GM19099 (cell line): Measurements from ENCODE around the gene CTRB2.

Source experiments
- POLR2A ChIP-seq: IDR thresholded peaks from 3 replicates; pipeline ENCODE4 v1.6.1; 2011; ENCODE audit warnings: low read depth; ENCODE audit not compliant: insufficient read length; ENCODE audit errors: extremely low read depth

CTRB2 gene

GRCh38 chr16:75246504-75247205 lies 39.7 kb upstream of the CTRB2 start:
- TF ChIP-seq POLR2A: no peak

- no peak for TF ChIP-seq POLR2A
Measured at GRCh38 chr16:75244844-75245758, 38.1 kb upstream of the CTRB2 start.

DNA sequence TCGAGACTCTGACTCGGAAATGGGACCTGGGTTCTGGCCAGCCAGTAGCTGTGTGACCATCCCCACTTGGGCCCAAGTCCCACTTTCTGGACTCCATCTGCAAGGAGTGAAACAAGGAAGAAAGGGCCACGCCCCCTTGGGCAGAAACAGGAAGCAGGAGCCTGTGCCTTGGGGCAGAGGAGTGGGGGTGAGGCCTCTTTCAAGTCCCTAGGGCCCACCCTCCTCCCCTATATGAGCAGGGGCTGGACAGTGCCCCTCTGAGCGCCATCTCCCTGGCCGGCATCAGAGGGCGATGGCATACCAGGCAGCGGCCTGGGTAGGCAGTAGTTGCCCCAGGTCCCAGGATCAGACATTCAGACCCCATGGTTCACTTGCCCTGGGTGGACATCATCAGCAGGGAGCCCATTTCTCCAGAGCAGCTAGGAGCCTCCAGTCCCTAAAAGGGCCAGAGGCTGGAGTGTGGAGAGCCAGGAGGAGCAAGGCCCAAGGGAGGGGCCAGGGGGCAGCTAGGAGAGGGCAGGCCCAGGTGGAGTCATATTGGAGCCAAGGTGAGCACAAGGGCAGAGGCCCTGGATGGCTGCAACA lies 37.4 kb upstream of the CTRB2 start:
- TF ChIP-seq POLR2A: no peak

- TF ChIP-seq POLR2A: no peak
Measured at GRCh38 chr16:75243667-75244224, 36.8 kb upstream of the CTRB2 start.

GRCh38 chr16:75241955-75242354 lies 35.0 kb upstream of the CTRB2 start:
- TF ChIP-seq POLR2A: no peak

DNA sequence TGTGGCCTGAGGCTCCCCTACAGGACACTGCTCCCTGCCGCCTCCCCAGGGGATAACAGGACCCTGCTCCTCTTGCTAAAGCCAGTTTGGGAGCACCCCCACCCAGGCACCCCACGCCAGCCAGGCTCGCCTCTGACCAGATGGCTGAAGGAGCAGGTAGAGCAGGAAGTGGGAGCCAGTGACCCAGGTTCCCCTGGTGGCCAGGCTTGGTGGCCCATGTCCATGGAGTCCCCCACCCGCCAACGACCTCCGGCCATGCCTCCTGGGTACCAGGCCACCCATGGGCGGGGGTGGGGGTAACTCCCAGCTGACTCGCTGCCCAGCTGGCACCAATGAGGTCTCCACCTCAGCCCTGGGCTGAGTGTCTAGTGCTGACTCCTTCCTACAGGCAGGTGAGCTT lies 34.5 kb upstream of the CTRB2 start:
- no peak for TF ChIP-seq POLR2A

- TF ChIP-seq POLR2A: no peak
Measured at GRCh38 chr16:75239542-75240122, 32.7 kb upstream of the CTRB2 start.

DNA sequence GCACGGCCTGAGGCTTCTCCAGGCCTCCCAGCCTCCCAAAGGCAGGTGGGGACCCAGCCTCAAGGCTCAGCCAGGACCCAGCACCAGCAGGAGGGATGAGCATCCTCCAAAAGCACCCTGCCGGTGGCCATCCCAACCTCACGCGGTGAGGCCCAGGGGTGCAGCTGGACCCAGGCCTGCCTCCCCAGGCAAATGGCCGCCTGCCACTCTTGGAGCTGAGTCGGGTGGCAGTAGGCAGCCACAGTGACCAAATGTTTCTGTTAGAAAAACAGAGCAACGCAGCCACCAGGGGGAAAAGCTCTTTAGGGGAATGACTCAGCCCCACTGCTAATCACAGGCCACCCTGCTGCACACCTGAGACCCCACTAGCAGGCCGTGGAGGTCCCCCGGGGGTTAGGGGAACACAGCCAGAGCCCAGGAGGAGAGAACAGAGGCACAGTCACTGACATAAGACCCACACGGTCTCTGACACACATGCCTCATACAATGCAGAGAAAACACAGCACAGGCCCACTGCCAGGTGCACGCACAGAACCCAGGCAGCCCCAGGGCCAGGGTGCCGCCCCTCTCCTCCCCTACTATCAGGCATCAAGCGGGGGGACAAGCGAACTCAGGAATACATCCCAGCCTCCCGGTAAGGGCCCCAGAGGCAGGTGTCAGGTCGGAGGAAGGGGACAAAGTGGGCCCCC lies 32.0 kb upstream of the CTRB2 start:
- TF ChIP-seq POLR2A: no peak

DNA sequence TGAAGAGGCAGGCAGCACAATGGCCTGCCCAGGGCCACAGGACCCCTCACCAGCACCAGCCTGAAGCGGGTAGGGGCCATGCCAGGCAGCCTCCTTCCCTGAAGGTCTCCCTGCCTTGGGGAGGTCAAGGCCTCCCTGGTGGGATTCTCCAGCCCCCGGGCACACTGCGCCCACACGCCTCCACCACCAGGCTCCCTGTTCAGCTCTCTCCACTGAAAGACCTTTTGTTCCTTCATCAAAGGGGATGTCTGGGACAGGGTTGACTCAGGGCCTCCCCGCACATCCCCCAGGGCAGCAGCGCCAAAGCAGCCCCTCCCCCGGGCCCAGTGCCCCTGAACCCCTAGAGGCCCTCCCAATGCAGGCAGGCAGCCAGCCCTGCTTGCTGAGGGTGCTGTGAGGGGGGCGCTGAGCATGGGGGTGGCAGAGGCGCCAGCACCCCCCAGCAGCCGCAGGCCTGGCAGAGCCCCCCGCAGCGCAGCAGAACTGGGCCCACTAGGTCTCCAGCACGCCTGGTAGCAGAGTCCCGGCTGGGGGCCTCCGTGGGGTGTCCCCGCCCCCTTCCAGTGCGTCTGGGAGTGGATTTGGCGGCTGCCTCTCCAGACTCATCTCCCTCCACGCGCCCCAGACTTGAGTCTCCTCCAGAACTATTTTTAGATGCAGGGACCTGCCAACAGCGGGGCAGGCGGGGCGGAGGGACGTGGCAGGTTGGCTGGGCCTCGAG lies 31.3 kb upstream of the CTRB2 start:
- no peak for TF ChIP-seq POLR2A

- TF ChIP-seq POLR2A: no peak
Measured at GRCh38 chr16:75237398-75238131, 30.6 kb upstream of the CTRB2 start.

- no peak for TF ChIP-seq POLR2A
Measured at GRCh38 chr16:75236736-75237397, 29.9 kb upstream of the CTRB2 start.

DNA sequence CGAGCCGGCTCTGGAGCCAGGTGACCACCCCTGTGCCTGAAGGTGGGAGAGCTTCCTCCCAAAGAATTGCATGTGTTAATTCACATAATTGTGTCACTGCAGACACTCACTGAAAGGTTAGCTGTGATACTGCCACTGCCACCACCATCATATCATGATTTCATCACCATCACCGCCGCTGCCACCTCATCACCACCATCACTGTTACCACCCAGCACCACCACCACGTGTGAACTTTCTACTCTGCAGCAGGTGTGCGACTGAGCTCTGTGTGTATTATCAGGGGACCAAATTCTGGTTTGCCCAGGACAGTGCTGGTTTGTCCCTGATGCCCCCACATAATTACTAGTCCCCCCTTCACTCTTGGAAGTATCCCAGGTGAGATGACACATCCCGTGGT lies 29.3 kb upstream of the CTRB2 start:
- no peak for TF ChIP-seq POLR2A

DNA sequence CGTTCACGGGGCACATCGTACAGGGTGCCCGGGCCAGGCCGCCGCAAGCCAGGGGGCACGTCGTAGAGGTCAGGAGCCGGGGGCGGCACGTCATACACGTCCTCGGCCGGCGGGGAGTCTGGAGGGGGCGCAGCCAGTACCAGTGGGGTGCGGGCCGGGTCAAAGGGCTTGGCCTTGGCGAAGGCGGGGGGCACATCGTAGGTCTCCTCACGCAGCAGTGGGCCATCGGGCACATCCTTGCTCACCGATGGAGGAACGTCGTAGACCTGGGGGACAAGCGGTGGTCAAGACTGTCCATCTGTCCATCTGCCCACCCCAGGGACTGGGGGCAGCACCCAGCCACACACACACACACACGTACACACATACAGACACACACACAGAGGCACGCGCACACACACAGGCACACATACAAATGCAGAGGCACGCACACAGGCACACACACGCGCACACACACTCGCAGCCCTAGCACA lies 28.8 kb upstream of the CTRB2 start:
- TF ChIP-seq POLR2A: no peak
